HG03135 (cell line): ENCODE results near the gene P2RX3.

ENCODE experiments used
- ATAC-seq: cut with Tn5 transposase; IDR thresholded peaks from one replicate; pipeline ENCODE4 v1.9.1; 2021; ENCODE audit warnings: mild to moderate bottlenecking, moderate library complexity; ENCODE audit not compliant: unreplicated experiment

The P2RX3 gene

DNA sequence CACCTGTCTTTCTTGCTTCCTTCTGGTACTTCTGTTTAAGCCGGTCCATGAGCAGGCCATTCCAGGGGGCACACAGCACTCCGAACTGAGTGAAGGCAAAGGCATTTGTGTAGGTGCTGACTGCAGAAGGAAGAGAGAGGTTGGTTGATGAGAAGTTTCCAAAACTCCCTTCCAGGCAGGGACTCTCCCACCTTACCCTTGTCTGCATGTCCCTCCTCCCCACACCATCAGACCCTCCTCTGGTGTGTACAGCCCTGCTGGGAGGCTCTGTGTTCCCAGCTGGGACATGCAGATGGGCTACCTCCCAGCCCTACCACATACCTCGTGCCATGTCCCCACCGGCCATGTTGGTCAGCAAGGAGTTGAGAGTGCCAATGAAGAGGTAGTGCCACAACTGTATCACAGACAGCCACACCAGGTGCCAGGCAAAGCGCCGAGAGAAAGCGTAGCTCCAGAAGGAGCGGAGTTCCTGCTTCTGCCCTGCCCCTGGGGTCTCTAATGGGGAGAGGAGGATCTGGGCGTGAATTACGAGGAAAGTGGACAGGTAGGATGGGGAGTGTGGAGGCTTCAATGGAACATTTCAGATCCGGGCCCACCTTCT, 76.6 kb downstream of the P2RX3 start:
- no peak for ATAC-seq

DNA sequence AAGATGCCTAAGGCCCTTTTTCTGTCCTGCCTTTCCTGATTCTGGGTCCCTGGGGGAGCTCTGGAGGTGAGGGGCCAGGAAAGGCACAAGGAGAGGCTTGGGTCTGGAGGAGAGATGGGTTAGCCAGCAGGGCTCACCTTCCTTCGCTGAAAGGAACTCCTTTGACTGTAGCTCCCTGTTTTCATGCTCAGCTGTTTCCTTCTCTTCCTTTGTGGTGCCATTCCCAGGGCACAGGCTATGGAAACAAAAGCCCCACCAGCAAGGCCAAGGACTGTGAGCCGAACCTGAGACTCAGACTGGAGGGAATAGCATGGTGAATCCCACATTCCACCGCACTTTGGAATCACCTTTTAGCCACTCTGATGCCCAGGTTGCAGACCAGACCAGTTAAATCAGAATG, 78.3 kb downstream of the P2RX3 start:
- ATAC-seq, result no peak

- no peak for ATAC-seq
Measured at GRCh38 chr11:57417056-57417455, 78.9 kb downstream of the P2RX3 start.

- ATAC-seq, result no peak
Measured at GRCh38 chr11:57418131-57418530, 80.0 kb downstream of the P2RX3 start.

- ATAC-seq, result no peak
Measured at GRCh38 chr11:57419146-57419545, 81.0 kb downstream of the P2RX3 start.

GRCh38 chr11:57421066-57421465, 82.9 kb downstream of the P2RX3 start:
- ATAC-seq, result no peak

DNA sequence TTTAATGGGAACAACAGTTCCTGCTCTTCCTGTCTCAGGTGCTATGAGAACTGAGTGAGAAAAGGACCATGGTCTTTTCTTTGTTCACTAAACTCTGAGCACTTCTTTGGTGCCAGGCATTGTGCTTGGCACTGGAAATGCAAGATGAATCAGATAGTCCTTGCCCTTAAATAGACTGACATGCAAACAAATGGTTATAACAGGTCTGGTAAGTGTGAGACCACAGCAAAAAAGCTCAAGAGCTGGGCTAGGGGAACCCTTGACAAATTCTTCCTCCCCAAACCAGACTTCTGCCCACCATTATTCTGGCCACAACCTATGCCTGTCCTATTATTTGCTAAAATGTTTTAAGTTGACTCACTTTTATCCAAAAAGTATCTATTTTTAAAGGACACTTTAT, 83.7 kb downstream of the P2RX3 start:
- ATAC-seq, result no peak
